Stimulated activated CD8-positive, alpha-beta memory T cell treated with anti-CD3 and anti-CD28 coated beads, Interleukin-7, amount 100 ng/mL, for 4 hours (primary cell): ENCODE results near the gene MUL1.

Source experiments
- DNase-seq, 2 donors: peaks; one replicate each; pipeline ENCODE4 v3.0.0-alpha.2; 2020; ENCODE audit warnings: low read depth in 2 of 2

The MUL1 gene

GRCh38 chr1:20485527-20486456, 22.2 kb downstream of the MUL1 start, which contains the start of gene CAMK2N1:
Gene CAMK2N1 (minus strand): TSS chr1:20486210. CDS start chr1:20485379, 831 bp downstream.
- DNase-seq: peak in 1 of 2 donors; percentile 64

GRCh38 chr1:20484519-20485462, 23.2 kb downstream of the MUL1 start:
- no peak for DNase-seq

- no peak for DNase-seq
Measured at GRCh38 chr1:20483833-20484518, 24.0 kb downstream of the MUL1 start.

- no peak for DNase-seq
Measured at GRCh38 chr1:20483098-20483832, 24.7 kb downstream of the MUL1 start.

- DNase-seq: no peak
Measured at GRCh38 chr1:20481643-20482498, 26.1 kb downstream of the MUL1 start.

- no peak for DNase-seq
Measured at GRCh38 chr1:20480951-20481617, 26.9 kb downstream of the MUL1 start.

- DNase-seq: no peak
Measured at GRCh38 chr1:20480243-20480944, 27.6 kb downstream of the MUL1 start.

- no peak for DNase-seq
Measured at GRCh38 chr1:20479840-20480239, 28.1 kb downstream of the MUL1 start.

- DNase-seq: no peak
Measured at GRCh38 chr1:20478057-20478635, 29.8 kb downstream of the MUL1 start.

GRCh38 chr1:20477348-20478056, 30.4 kb downstream of the MUL1 start:
- DNase-seq: no peak

GRCh38 chr1:20476265-20477038, 31.5 kb downstream of the MUL1 start:
- DNase-seq: no peak

GRCh38 chr1:20474996-20475395, 33.0 kb downstream of the MUL1 start:
- no peak for DNase-seq

- DNase-seq: no peak
Measured at GRCh38 chr1:20474333-20474975, 33.5 kb downstream of the MUL1 start.

- no peak for DNase-seq
Measured at GRCh38 chr1:20473894-20474293, 34.1 kb downstream of the MUL1 start.

- peak in 1 of 2 donors; percentile 14 for DNase-seq
Measured at GRCh38 chr1:20472860-20473711, 34.9 kb downstream of the MUL1 start.

GRCh38 chr1:20472121-20472520, 35.8 kb downstream of the MUL1 start:
- DNase-seq: no peak
